Fibroblast of the aortic adventitia (primary cell): ENCODE measurements around the gene PRKAR2A. TPM values are rescaled to one million over a fixed set of nuclear protein-coding genes. Genes with fewer than 3 reads are reported as not detected.

ENCODE experiments used
- DNase-seq: peaks from one replicate; pipeline ENCODE4 v3.0.0-alpha.2; 2010; ENCODE audit warnings: low read depth
- H3K4me3 ChIP-seq: 2 replicates; pipeline ENCODE4 v1.5.1; 2011; ENCODE audit warnings: low read depth, mild to moderate bottlenecking, control low read depth, low read length, moderate library complexity
- total RNA-seq: library from RNA; depleted of rRNA; stranded (reverse); fragments of >200 nt; gene quantifications from 2 replicates; pipeline ENCODE4 v1.2.3, GENCODE V29; 2012; ENCODE audit warnings: low replicate concordance
- TF ChIP-seq, protein P1 (sequence below): IDR thresholded peaks from 2 replicates; pipeline ENCODE4 v1.5.1; 2011; ENCODE audit warnings: mild to moderate bottlenecking, low read length, control low read depth, inconsistent platforms; ENCODE audit not compliant: insufficient read depth

Gene PRKAR2A
- total RNA-seq, 1 donor = 43.4 TPM

DNA sequence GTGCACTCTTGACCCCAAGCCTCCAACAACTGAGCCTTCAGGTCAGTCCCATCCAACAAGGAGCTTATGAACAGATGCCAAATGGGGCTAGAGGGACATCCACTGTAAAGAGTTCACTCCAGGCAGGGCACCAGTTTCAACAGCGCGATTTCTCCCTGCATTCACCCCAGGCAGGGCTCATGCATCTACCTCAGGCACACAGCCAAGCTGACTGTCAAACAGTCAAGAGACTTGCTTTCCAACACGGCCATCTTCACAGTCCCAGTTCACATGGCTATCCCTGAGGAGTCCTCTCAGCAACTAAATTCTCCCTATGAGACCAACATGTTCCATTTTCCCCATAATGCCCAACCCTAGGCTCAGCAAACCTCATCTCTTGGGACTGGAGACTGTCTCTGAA lies 33.3 kb upstream of the PRKAR2A start:
- no peak for DNase-seq
- H3K4me3 ChIP-seq = no peak overlapping the region
- TF ChIP-seq, protein P1, sequence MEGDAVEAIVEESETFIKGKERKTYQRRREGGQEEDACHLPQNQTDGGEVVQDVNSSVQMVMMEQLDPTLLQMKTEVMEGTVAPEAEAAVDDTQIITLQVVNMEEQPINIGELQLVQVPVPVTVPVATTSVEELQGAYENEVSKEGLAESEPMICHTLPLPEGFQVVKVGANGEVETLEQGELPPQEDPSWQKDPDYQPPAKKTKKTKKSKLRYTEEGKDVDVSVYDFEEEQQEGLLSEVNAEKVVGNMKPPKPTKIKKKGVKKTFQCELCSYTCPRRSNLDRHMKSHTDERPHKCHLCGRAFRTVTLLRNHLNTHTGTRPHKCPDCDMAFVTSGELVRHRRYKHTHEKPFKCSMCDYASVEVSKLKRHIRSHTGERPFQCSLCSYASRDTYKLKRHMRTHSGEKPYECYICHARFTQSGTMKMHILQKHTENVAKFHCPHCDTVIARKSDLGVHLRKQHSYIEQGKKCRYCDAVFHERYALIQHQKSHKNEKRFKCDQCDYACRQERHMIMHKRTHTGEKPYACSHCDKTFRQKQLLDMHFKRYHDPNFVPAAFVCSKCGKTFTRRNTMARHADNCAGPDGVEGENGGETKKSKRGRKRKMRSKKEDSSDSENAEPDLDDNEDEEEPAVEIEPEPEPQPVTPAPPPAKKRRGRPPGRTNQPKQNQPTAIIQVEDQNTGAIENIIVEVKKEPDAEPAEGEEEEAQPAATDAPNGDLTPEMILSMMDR = no peak

DNA sequence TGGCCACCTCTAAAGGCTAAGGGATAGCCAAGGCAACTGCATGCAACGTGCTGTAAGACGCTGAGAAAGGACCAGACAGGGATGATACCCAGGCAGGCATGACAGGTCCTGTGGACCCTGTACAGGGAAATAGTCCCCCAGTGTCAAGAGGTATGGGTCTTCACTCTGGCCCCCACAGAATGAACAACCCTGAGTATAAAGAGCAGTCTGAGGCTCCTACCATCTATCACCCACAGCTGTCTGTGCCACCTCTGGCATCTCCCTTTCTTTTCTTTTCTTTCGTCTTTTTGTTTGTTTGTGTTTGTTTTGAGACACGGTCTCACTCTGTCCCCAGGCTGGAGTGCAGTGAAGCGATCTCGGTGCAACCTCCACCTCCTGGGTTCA lies 32.3 kb upstream of the PRKAR2A start:
- H3K4me3 ChIP-seq = no peak overlapping the region
- TF ChIP-seq, protein P1 = no peak
- DNase-seq = no peak

DNA sequence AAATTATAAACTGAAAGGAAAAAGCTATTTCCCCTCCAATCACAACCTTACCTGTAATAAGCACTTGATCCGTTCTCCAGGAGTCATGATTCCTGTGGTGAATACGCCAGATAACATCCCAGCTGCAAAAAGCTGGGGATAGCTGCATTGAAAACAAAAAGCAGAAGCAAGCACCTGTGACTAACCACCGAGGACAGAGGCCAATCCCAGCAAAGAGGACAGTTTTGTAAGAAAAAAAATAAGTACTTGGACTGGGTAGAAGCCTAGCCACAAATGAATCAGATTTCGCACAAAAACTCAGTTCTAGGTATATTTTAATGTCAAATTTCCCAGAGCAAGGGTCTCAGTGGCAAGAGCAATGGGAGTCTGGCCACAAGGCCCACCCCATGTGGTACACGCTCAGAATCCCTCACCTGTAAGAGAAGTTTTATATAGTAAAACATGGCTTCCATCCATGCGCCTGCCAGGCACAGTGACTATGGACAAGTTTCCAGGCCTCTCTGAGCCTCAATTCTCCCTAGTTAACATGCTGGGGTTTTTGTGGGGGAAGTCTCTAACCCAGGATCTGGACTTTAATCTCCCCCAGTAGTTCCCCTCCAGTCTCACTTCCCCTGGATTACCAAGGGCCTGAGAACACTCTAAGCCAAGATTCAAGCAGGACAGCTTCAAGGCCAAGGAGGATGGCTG lies 31.8 kb upstream of the PRKAR2A start:
- no peak for DNase-seq
- H3K4me3 ChIP-seq = no peak overlapping the region
- TF ChIP-seq, protein P1 = no peak

DNA sequence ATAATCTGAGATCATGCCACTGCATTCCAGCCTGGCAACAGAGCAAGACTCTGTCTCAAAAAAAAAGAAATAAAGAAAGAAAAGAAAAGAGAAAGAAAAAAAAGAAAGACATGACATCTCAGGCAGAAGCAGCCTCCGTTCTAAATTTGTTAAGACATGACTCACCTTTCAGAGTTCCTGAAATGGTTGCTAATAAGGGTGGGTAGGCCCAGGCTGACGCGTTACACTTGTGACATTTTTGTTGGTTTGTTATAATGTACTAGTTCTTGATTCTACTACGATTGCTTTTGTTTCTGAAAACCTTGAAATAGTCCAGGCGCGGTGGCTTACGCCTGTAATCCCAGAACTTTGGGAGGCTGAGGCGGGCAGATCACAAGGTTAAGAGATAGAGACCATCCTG lies 30.0 kb upstream of the PRKAR2A start:
- DNase-seq = no peak
- TF ChIP-seq, protein P1 = no peak
- no peak overlapping the region for H3K4me3 ChIP-seq

DNA sequence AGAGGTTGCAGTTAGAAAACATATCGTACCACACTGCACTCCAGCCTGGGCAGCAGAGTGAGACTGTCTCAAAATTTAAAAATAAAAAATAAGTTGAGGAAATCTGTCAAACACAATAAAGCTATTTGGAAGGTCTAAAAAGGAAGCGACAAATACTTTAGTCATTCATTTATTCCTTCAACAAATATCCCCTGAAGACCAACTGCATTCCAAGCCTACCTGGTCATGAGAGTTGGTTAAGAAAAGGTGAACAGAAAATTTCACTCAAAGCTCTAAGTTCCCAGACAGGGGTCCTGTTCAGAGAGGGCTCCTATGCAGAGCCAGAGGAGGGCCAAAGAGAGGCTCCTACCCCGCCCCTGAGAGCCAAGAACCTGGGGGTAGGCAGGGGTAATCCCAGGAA lies 15.4 kb upstream of the PRKAR2A start:
- DNase-seq = no peak
- TF ChIP-seq, protein P1 = no peak
- H3K4me3 ChIP-seq = no peak overlapping the region

DNA sequence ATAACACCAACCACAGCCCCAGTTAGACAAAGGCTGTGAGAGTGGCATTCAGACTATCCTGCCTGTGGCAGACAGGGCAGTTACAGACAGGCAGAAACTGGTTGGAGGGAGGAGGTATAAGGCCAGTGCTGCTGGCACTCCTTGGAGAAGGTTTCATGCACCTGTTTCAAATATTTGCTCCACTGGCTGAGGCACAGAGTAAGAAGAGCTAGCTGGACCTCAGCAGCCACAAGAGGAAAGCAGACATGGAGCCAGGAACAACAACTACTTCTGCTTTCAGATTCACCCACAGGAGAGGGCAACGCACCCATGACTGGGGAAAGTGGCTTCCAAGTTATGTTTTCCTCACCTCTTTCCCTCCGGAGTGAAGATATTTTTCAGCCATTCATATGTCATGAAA lies 11.5 kb upstream of the PRKAR2A start:
- no peak overlapping the region for H3K4me3 ChIP-seq
- TF ChIP-seq, protein P1 = no peak
- DNase-seq = no peak

DNA sequence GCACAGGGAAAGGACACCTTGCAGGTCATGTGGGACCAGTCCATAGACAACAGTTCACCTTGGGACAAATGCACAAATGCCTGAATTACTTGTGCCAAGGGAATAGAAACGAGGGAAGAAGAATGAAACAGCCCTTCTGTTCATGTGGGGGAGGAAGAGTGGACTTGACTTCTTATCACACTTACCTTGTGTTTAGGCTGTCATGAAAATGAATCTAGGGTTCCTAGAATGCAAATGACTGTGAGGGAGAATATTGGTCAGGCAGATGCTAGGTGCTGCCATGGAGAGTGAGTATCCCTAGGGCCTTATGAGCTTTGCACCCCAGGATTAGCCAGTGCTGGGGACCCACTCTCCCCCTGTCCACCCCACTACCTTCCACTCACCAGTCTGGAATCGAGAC lies 11.0 kb upstream of the PRKAR2A start:
- TF ChIP-seq, protein P1 = no peak
- no peak for DNase-seq
- no peak overlapping the region for H3K4me3 ChIP-seq
